ENCODE measurements around the gene ST6GAL1. TPM values are rescaled to one million over a fixed set of nuclear protein-coding genes. Genes with fewer than 3 reads are reported as not detected.

The ST6GAL1 gene
- total RNA-seq, 2 experiments from 2014 or later, result 76.2 to 78.0 TPM

GRCh38 chr3:186933816-186934215 is 3.5 kb downstream of the ST6GAL1 start:
- Mint-ChIP-seq H3K9me3 (no peaks in the 10 kb centered on the region), H3K27ac (no peak overlapping the region), H3K4me1 (ENCODE audit: low read depth) (peaks cover 36% of the 10 kb centered on the region), H3K36me3 (ENCODE audit: low read depth) (peaks cover 31% of the 10 kb centered on the region), H3K27me3 (ENCODE audit: low read depth) (no peaks in the 10 kb centered on the region), H3K4me3 (no peak overlapping the region)
- no peak for DNase-seq
- CTCF ChIA-PET, result interaction anchor here (1.5 to 1.7 kb wide), 4 partner anchors 10 to 206 kb away, joined by 3 to 5 read pairs (median 4); partner anchors contain the start of gene RPL39L
- intact Hi-C loops (cut with micrococcal nuclease), result loop anchor here (1.0 to 5.0 kb wide), 4 partner anchors 107 to 233 kb away; partner anchors contain the start of gene EIF4A2

GRCh38 chr3:186935133-186935532 is 4.8 kb downstream of the ST6GAL1 start:
- peaks cover 31% of the 10 kb centered on the region for H3K36me3 Mint-ChIP-seq (ENCODE audit: low read depth)

GRCh38 chr3:186937017-186937875 is 6.9 kb downstream of the ST6GAL1 start:
- DNase-seq, result no peak
- Mint-ChIP-seq H3K36me3 (ENCODE audit: low read depth) (peaks cover 29% of the 10 kb centered on the region), H3K4me1 (ENCODE audit: low read depth) (peaks cover 36% of the 10 kb centered on the region), H3K4me3 (no peak overlapping the region), H3K27me3 (ENCODE audit: low read depth) (no peaks in the 10 kb centered on the region), H3K9me3 (no peaks in the 10 kb centered on the region), H3K27ac (no peak overlapping the region)
- CTCF ChIA-PET, result interaction anchor here (1.1 to 1.7 kb wide), 6 partner anchors 11 to 228 kb away, joined by 3 to 9 read pairs (median 3); partner anchors contain the start of gene RPL39L
- intact Hi-C loops (cut with micrococcal nuclease), result no loop called here

More at GRCh38 chr3:186935133-186935532, 4.8 kb downstream of the ST6GAL1 start:
- peaks cover 36% of the 10 kb centered on the region for H3K4me1 Mint-ChIP-seq (ENCODE audit: low read depth)
- no peaks in the 10 kb centered on the region for H3K9me3 Mint-ChIP-seq
- no peak overlapping the region for H3K4me3 Mint-ChIP-seq
- H3K27ac Mint-ChIP-seq, result no peak overlapping the region
- no peaks in the 10 kb centered on the region for H3K27me3 Mint-ChIP-seq (ENCODE audit: low read depth)
- no peak for DNase-seq
- CTCF ChIA-PET, result interaction anchor here (1.6 kb wide), 1 partner anchor 178 kb away, joined by 5 read pairs; no protein-coding TSS in a partner anchor
- intact Hi-C loops (cut with micrococcal nuclease), result no loop called here

- no peaks in the 10 kb centered on the region for H3K9me3 Mint-ChIP-seq
- H3K4me3 Mint-ChIP-seq, result no peak overlapping the region
- peaks cover 23% of the 10 kb centered on the region for H3K4me1 Mint-ChIP-seq (ENCODE audit: low read depth)
- DNase-seq, result no peak
- peaks cover 26% of the 10 kb centered on the region for H3K36me3 Mint-ChIP-seq (ENCODE audit: low read depth)
- intact Hi-C loops (cut with micrococcal nuclease), result no loop called here
- no peaks in the 10 kb centered on the region for H3K27me3 Mint-ChIP-seq (ENCODE audit: low read depth)
- CTCF ChIA-PET, result interaction anchor here (0.6 to 1.7 kb wide), 3 partner anchors 89 to 123 kb away, joined by 3 read pairs; no protein-coding TSS in a partner anchor
- no peak overlapping the region for H3K27ac Mint-ChIP-seq
These were observed 8.4 kb downstream of the ST6GAL1 start for GRCh38 chr3:186938716-186939115.

GRCh38 chr3:186939536-186939935 is 9.2 kb downstream of the ST6GAL1 start:
- no peak for DNase-seq
- peaks cover 22% of the 10 kb centered on the region for H3K36me3 Mint-ChIP-seq (ENCODE audit: low read depth)
- CTCF ChIA-PET, result interaction anchor here (0.6 to 0.9 kb wide), 3 partner anchors 105 to 759 kb away, joined by 3 to 4 read pairs (median 3); no protein-coding TSS in a partner anchor
- peaks cover 23% of the 10 kb centered on the region for H3K4me1 Mint-ChIP-seq (ENCODE audit: low read depth)
- H3K4me3 Mint-ChIP-seq, result no peak overlapping the region
- H3K9me3 Mint-ChIP-seq, result no peaks in the 10 kb centered on the region
- no peak overlapping the region for H3K27ac Mint-ChIP-seq
- H3K27me3 Mint-ChIP-seq (ENCODE audit: low read depth), result no peaks in the 10 kb centered on the region
- intact Hi-C loops (cut with micrococcal nuclease), result no loop called here

GRCh38 chr3:186940967-186941366 is 10.6 kb downstream of the ST6GAL1 start:
- H3K27ac Mint-ChIP-seq, result no peak overlapping the region
- DNase-seq, result no peak
- intact Hi-C loops (cut with micrococcal nuclease), result no loop called here
- CTCF ChIA-PET, result interaction anchor here (2.0 kb wide), 1 partner anchor 10 kb away, joined by 5 read pairs; no protein-coding TSS in a partner anchor
- H3K27me3 Mint-ChIP-seq (ENCODE audit: low read depth), result no peaks in the 10 kb centered on the region
- H3K9me3 Mint-ChIP-seq, result no peaks in the 10 kb centered on the region
- peaks cover 18% of the 10 kb centered on the region for H3K4me1 Mint-ChIP-seq (ENCODE audit: low read depth)
- H3K36me3 Mint-ChIP-seq (ENCODE audit: low read depth), result peaks cover 20% of the 10 kb centered on the region
- H3K4me3 Mint-ChIP-seq, result no peak overlapping the region

GRCh38 chr3:186942168-186942567 is 11.8 kb downstream of the ST6GAL1 start:
- no peaks in the 10 kb centered on the region for H3K9me3 Mint-ChIP-seq
- H3K27ac Mint-ChIP-seq, result no peak overlapping the region
- H3K27me3 Mint-ChIP-seq (ENCODE audit: low read depth), result no peaks in the 10 kb centered on the region
- CTCF ChIA-PET, result interaction anchor here (0.9 kb wide), 1 partner anchor 93 kb away, joined by 5 read pairs; no protein-coding TSS in a partner anchor
- peaks cover 14% of the 10 kb centered on the region for H3K4me1 Mint-ChIP-seq (ENCODE audit: low read depth)
- no peak overlapping the region for H3K4me3 Mint-ChIP-seq
- intact Hi-C loops (cut with micrococcal nuclease), result no loop called here
- no peak for DNase-seq
- H3K36me3 Mint-ChIP-seq (ENCODE audit: low read depth), result peaks cover 24% of the 10 kb centered on the region

GRCh38 chr3:186945255-186945823 is 15.0 kb downstream of the ST6GAL1 start:
- Mint-ChIP-seq H3K4me3 (no peak overlapping the region), H3K9me3 (no peaks in the 10 kb centered on the region), H3K36me3 (ENCODE audit: low read depth) (peaks cover 33% of the 10 kb centered on the region), H3K4me1 (ENCODE audit: low read depth) (peaks cover 15% of the 10 kb centered on the region), H3K27me3 (ENCODE audit: low read depth) (no peaks in the 10 kb centered on the region), H3K27ac (no peak overlapping the region)
- no peak for DNase-seq
- intact Hi-C loops (cut with micrococcal nuclease), result no loop called here
- CTCF ChIA-PET, result interaction anchor here (0.7 kb wide), 1 partner anchor 124 kb away, joined by 3 read pairs; no protein-coding TSS in a partner anchor

- CTCF ChIA-PET, result interaction anchor here (0.7 to 1.2 kb wide), 2 partner anchors 12 to 124 kb away, joined by 3 read pairs; no protein-coding TSS in a partner anchor
- Mint-ChIP-seq H3K4me3 (no peak overlapping the region), H3K27me3 (ENCODE audit: low read depth) (no peaks in the 10 kb centered on the region), H3K36me3 (ENCODE audit: low read depth) (peaks cover 44% of the 10 kb centered on the region), H3K9me3 (peaks cover 5% of the 10 kb centered on the region), H3K27ac (no peak overlapping the region), H3K4me1 (ENCODE audit: low read depth) (peaks cover 20% of the 10 kb centered on the region)
- intact Hi-C loops (cut with micrococcal nuclease), result no loop called here
- DNase-seq, result no peak
These were observed 16.5 kb downstream of the ST6GAL1 start for GRCh38 chr3:186946756-186947375.

GRCh38 chr3:186949281-186949982 is 19.1 kb downstream of the ST6GAL1 start:
- intact Hi-C loops (cut with micrococcal nuclease), result no loop called here
- no peak overlapping the region for H3K27ac Mint-ChIP-seq
- no peak for DNase-seq
- H3K36me3 Mint-ChIP-seq (ENCODE audit: low read depth), result peaks cover 50% of the 10 kb centered on the region
- no peak overlapping the region for H3K4me3 Mint-ChIP-seq
- peaks cover 44% of the 10 kb centered on the region for H3K4me1 Mint-ChIP-seq (ENCODE audit: low read depth)
- H3K9me3 Mint-ChIP-seq, result peaks cover 11% of the 10 kb centered on the region
- CTCF ChIA-PET, result interaction anchor here (1.2 kb wide), 1 partner anchor 152 kb away, joined by 3 read pairs; no protein-coding TSS in a partner anchor
- H3K27me3 Mint-ChIP-seq (ENCODE audit: low read depth), result no peaks in the 10 kb centered on the region

- DNase-seq, result no peak
- intact Hi-C loops (cut with micrococcal nuclease), result no loop called here
- Mint-ChIP-seq H3K27ac (no peak overlapping the region), H3K4me1 (ENCODE audit: low read depth) (peaks cover 53% of the 10 kb centered on the region), H3K9me3 (peaks cover 11% of the 10 kb centered on the region), H3K36me3 (ENCODE audit: low read depth) (peaks cover 45% of the 10 kb centered on the region), H3K27me3 (ENCODE audit: low read depth) (no peaks in the 10 kb centered on the region), H3K4me3 (no peak overlapping the region)
- CTCF ChIA-PET, result interaction anchor here (1.4 kb wide), 1 partner anchor 157 kb away, joined by 3 read pairs; no protein-coding TSS in a partner anchor
These were observed 20.2 kb downstream of the ST6GAL1 start for GRCh38 chr3:186950402-186951093.
